Upper lobe of left lung (tissue), 4 donors: Measurements from ENCODE around the gene NUP210L.

Source experiments
- EP300 ChIP-seq, 4 donors: sonication (generic); formaldehyde crosslinking; IDR thresholded peaks; one replicate each; pipeline ENCODE4 v1.5.1; 2017; ENCODE audit warnings: antibody characterized with exemption in 4 of 4, control low read depth in 2 of 4
- POLR2AphosphoS5 ChIP-seq, 2 donors: sonication (generic); formaldehyde crosslinking; IDR thresholded peaks; one replicate each; pipeline ENCODE4 v1.5.1; 2017; ENCODE audit warnings: antibody characterized with exemption in 2 of 2
- TF ChIP-seq, protein P1 (sequence below), 6 experiments: fragments of 450-650 bp in 4 of 6; fragments of 200-600 bp in 2 of 6; sonication (generic) in 2 of 6; IDR thresholded peaks; one replicate each; pipeline ENCODE4 v1.5.1; 2016 to 2019; ENCODE audit warnings: antibody characterized with exemption in 6 of 6

DNA sequence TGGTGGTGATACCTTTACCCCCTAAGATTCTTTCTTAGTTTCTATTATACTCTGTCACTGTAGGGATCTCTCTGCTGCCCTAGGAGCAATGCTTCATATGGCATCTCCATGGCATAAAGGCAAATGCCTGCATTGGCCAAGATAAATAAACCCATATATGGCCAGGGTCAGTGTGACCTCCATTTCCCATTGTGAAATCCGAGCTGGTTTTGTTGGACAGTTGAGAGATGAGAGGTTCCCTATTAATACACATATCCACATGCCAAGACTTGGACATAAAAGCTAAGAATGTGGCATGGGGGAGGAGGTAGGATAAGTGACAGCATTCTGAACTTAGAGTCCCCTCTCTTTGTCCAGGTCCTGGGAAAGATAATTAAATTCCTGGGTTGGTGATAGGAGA lies 35.7 kb upstream of the NUP210L start:
- TF ChIP-seq, protein P1, sequence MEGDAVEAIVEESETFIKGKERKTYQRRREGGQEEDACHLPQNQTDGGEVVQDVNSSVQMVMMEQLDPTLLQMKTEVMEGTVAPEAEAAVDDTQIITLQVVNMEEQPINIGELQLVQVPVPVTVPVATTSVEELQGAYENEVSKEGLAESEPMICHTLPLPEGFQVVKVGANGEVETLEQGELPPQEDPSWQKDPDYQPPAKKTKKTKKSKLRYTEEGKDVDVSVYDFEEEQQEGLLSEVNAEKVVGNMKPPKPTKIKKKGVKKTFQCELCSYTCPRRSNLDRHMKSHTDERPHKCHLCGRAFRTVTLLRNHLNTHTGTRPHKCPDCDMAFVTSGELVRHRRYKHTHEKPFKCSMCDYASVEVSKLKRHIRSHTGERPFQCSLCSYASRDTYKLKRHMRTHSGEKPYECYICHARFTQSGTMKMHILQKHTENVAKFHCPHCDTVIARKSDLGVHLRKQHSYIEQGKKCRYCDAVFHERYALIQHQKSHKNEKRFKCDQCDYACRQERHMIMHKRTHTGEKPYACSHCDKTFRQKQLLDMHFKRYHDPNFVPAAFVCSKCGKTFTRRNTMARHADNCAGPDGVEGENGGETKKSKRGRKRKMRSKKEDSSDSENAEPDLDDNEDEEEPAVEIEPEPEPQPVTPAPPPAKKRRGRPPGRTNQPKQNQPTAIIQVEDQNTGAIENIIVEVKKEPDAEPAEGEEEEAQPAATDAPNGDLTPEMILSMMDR (IDR thresholded peaks at IDR 0.05), result no peak
- TF ChIP-seq EP300 (IDR thresholded peaks at IDR 0.05), result no peak
- no peak for TF ChIP-seq POLR2AphosphoS5 (IDR thresholded peaks at IDR 0.05)
